ENCODE measurements around the gene CBR3.

DNA sequence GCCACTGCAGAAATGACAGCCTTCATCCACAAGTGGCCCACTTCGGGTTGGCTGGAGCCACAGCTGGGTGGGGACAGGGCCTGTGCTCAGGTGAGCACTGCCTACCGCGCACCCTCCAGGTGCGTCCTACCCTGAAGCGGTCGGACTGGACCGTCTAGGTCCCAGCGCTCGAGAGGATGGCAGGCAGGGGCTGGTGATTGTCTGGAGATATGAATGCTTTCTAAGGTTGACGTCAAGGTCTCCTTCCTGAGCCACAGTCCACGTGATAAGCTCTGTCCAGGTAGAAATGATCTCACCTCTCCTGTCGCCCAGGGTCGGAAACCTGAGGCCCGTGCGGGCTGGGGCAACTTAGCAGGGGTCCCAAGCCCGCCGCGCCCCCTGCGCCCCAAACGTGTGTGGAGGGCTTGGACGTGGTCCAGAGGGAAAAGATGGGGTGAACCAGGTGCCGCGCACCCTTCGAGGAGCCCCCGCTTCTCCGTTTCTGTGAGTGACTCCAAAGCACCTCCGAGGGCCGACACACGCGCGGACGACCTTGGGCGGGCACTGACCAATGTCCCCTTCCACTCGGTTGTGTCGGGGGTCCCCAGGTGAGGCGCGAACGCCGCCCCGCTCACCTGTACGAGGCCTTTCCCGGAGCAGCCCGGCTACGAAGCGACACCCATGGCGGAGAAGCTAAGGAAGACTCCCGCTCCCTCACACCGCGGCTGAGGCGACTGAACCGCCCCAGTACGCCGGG lies 20.9 kb downstream of the CBR3 start:
- TF ChIP-seq, protein P1, sequence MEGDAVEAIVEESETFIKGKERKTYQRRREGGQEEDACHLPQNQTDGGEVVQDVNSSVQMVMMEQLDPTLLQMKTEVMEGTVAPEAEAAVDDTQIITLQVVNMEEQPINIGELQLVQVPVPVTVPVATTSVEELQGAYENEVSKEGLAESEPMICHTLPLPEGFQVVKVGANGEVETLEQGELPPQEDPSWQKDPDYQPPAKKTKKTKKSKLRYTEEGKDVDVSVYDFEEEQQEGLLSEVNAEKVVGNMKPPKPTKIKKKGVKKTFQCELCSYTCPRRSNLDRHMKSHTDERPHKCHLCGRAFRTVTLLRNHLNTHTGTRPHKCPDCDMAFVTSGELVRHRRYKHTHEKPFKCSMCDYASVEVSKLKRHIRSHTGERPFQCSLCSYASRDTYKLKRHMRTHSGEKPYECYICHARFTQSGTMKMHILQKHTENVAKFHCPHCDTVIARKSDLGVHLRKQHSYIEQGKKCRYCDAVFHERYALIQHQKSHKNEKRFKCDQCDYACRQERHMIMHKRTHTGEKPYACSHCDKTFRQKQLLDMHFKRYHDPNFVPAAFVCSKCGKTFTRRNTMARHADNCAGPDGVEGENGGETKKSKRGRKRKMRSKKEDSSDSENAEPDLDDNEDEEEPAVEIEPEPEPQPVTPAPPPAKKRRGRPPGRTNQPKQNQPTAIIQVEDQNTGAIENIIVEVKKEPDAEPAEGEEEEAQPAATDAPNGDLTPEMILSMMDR (conservative IDR thresholded peaks at IDR 0.05; ENCODE audit: low read depth, low read length): no peak
- TF ChIP-seq MXI1 (IDR thresholded peaks at IDR 0.05; ENCODE audit: borderline replicate concordance, low read depth, low read length) (no peak), POLR2A (IDR thresholded peaks at IDR 0.05; ENCODE audit: low read depth, low read length) (peak; percentile 87), RCOR1 (IDR thresholded peaks at IDR 0.05; ENCODE audit: insufficient replicate concordance, low read length) (no peak), NFE2L2 (IDR thresholded peaks at IDR 0.05; ENCODE audit: low read depth, low read length) (no peak), MAZ (IDR thresholded peaks at IDR 0.05; ENCODE audit: borderline replicate concordance, low read depth, low read length) (no peak), BHLHE40 (IDR thresholded peaks at IDR 0.05; ENCODE audit: low read depth, low read length) (no peak), RAD21 (IDR thresholded peaks at IDR 0.05; ENCODE audit: low read length) (no peak), CEBPB (IDR thresholded peaks at IDR 0.05; ENCODE audit: low read depth, low read length) (no peak), FOS (IDR thresholded peaks at IDR 0.05; ENCODE audit: low read depth, low read length) (no peak), RFX5 (IDR thresholded peaks at IDR 0.05; ENCODE audit: low read depth, low read length) (no peak), SMC3 (IDR thresholded peaks at IDR 0.05; ENCODE audit: low read depth, low read length) (no peak)
- TF ChIP-seq, protein P2, sequence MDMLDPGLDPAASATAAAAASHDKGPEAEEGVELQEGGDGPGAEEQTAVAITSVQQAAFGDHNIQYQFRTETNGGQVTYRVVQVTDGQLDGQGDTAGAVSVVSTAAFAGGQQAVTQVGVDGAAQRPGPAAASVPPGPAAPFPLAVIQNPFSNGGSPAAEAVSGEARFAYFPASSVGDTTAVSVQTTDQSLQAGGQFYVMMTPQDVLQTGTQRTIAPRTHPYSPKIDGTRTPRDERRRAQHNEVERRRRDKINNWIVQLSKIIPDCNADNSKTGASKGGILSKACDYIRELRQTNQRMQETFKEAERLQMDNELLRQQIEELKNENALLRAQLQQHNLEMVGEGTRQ (IDR thresholded peaks at IDR 0.05; ENCODE audit: low read depth, low read length): no peak
- TF ChIP-seq, protein P3, sequence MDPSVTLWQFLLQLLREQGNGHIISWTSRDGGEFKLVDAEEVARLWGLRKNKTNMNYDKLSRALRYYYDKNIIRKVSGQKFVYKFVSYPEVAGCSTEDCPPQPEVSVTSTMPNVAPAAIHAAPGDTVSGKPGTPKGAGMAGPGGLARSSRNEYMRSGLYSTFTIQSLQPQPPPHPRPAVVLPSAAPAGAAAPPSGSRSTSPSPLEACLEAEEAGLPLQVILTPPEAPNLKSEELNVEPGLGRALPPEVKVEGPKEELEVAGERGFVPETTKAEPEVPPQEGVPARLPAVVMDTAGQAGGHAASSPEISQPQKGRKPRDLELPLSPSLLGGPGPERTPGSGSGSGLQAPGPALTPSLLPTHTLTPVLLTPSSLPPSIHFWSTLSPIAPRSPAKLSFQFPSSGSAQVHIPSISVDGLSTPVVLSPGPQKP (IDR thresholded peaks at IDR 0.05; ENCODE audit: borderline replicate concordance, low read depth, low read length): no peak
